ENCODE measurements around the gene ZNF311.
"Not testable (repeated sequence)": the region's sequence is repeated elsewhere in the genome, so short reads cannot be mapped to it uniquely, and the experiment has no call there.

Gene ZNF311

DNA sequence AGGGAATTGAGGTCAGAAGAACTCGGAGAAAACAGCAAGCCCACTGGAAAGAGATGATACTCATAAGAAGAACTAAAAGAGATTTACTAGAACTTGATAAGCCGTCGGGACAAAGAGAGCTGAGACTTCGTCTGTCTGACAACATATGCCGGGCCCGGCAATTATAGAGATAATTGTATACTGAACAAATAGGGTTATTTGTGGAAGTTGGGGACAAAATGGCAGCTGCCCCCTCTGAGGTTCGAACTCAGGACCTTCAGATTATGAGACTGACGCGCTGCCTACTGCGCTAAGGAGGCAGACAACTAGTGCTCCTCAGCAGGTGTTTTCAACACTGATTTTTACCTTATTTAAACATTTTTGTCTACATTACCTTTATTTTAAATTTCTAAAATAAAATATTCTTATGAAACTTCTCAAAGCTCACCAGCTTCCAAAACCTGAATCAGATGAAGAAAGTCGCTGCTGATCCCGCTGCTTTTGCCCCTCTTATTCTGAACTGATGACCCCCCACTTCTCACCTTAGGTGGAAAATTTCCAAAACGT, 52.0 kb downstream of the ZNF311 start:
- DNase-seq, result peak; percentile 47

DNA sequence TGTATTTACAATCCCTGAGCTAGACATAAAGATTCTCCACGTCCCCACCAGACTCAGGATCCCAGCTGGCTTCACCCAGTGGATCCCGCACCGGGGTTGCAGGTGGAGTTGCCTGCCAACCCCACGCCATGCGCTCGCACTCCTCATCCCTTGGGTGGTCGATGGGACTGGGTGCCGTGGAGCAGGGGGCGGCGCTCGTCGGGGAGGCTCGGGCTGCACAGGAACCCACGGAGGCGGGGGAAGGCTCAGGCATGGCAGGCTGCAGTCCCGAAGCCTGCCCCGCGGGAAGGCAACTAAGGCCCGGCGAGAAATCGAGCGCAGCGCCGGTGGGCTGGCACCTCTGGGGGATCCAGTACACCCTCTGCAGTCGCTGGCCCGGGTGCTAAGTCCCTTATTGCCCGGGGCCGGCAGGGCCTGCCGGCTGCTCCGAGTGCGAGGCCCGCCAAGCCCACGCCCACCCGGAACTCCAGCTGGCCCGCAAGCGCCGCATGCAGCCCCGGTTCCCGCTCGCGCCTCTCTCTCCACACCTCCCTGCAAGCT, 55.4 kb downstream of the ZNF311 start:
- DNase-seq, result not testable (repeated sequence)

DNA sequence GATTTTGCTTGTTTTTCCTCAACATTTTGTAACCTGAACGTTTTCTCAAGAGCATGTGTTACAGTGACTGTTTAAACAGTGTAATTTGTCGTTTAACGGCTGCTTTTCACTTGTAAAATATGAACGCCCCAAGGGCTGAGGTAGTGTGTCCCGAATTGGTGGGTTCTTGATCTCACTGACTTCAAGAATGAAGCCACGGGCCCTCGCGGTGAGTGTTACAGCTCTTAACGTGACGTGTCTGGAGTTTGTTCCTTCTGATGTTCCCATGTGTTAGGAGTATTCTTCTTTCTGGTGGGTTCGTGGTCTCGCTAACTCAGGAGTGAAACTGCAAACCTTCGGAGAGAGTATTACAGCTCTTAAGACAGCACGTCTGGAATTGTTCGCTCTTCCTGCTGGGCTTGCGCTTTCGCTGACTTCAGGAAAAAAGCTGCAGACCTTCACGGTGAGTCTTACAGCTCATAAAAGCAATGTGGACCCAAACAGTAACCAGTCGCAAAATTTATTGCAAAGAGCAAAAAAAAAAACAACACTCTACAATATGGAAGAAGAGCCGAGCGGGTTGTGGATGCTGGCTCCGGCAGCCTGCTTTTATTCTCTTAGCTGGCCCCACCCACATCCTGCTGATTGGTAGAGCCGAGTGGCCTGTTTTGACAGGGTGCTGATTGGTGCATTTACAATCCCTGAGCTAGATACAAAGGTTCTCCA, 56.2 kb downstream of the ZNF311 start:
- DNase-seq, result no peak

DNA sequence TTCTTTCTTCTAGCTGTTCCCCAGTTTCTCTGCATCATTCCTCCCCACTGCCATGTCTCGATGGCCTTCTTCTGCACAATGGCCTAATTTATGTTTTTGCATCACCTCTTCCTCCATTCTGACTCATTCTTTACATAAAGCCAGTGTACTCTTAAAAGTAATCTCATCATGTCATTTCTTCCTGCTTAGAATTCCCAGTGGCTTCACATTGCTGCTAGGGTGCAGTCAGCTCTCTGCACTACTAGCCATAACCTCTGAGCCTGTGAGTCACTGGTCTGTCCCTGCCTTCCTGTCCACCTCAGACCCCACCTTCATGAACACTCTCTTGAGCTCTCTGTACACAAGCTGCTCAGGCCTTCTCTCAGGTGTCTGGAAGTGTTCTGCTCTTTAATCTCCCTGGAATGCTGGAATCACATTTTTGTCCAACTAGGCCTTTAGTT, 57.3 kb downstream of the ZNF311 start:
- DNase-seq, result no peak

DNA sequence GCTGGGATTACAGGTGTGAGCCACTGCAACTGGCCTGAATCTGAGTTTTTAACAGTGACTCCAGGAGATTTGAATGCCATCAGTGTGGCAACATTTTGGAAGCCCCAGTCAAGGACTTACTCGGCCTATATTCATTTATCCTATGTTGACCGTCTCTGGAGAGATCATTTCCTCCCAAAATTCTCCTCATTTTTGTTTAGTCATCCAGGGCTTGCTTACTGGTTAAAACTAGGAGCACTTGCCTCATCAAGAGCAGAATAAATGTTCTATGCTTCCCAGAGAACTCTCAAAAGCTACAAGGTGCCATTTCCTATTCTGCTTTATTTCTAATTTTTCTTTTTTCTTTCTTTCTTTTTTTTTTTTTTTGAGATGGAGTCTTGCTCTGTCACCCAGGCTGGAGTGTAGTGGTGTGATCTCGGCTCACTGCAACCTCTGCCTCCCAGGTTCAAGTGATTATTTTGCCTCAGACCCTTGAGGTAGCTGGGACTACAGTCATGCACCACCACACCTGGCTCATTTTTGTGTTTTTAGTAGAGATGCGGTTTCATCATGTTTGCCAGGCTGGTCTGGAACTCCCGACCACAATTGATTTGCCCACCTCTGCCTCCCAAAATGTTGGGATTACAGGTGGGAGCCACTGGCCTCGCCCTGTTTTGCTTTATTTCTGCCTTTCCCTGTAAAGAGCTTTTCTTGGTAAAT, 57.9 kb downstream of the ZNF311 start:
- DNase-seq, result no peak

DNA sequence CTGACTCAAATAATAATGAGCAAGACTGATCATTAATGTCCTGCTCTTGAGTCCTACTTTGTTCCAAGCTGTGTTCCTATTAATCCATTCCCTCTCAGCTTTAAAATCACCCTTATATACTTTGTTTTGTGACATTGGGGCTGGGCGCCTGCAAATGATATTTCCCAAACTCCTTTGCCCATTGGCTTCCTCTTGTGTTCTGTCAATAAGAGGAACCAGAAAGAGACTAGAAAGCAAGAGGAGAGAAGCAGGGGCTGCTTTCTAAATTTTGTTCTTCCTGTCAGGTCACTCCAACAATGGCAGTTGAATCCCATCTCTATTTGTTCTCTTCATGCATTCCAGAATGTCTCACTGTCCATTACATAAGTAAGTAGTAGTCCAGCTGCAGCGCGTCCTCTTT, 59.8 kb downstream of the ZNF311 start:
- DNase-seq, result no peak

Data from left hindlimb (tissue), 1 donor.